Naive thymus-derived CD8-positive, alpha-beta T cell (primary cell): Measurements from ENCODE around the gene MYBPHL. TPM values are rescaled to one million over a fixed set of nuclear protein-coding genes. Genes with fewer than 3 reads are reported as not detected.

Experiments used
- ATAC-seq, 2 donors: fragments of 150-1000 bp; cut with Tn5 transposase in 1 of 2; sonication (Bioruptor Pico), chemical (Tn5 transposase) in 1 of 2; 1 replicate in 1 of 2; 2 replicates in 1 of 2; pipeline ENCODE4 v1.10.0; 2021; ENCODE audit warnings: mild to moderate bottlenecking in 2 of 2, moderate library complexity in 2 of 2
- POLR2A ChIA-PET: fragments of 350-600 bp; sonication (Branson Sonifier 250); formaldehyde crosslinking; loops from one replicate; lab custom pipeline; 2021; ENCODE audit warnings: antibody characterized with exemption; lab: Charles Lee
- DNase-seq, 10 donors: peaks; one replicate each; pipeline versions ENCODE4 v3.0.0 to v3.0.0-alpha.2; 2020 to 2022
- H3K27ac Mint-ChIP-seq, 10 donors: one replicate each; pipeline ENCODE4 v1.8.0; 2020 to 2022; ENCODE audit warnings: mild to moderate bottlenecking in 10 of 10, mixed read lengths in 10 of 10, moderate library complexity in 4 of 10, inconsistent platforms in 1 of 10
- H3K27me3 Mint-ChIP-seq, 5 donors: one replicate each; pipeline ENCODE4 v1.8.0; 2021 to 2022; ENCODE audit warnings: mixed read lengths in 5 of 5
- H3K36me3 Mint-ChIP-seq, 3 donors: one replicate each; pipeline ENCODE4 v1.8.0; 2020 to 2022; ENCODE audit warnings: mixed read lengths in 3 of 3, mild to moderate bottlenecking in 2 of 3, inconsistent platforms in 1 of 3
- H3K4me1 Mint-ChIP-seq, 4 donors: one replicate each; pipeline ENCODE4 v1.8.0; 2021 to 2022; ENCODE audit warnings: mixed read lengths in 4 of 4
- H3K4me3 Mint-ChIP-seq, 10 donors: one replicate each; pipeline ENCODE4 v1.8.0; 2020 to 2022; ENCODE audit warnings: mild to moderate bottlenecking in 10 of 10, mixed read lengths in 10 of 10, moderate library complexity in 6 of 10, inconsistent platforms in 1 of 10
- H3K9me3 Mint-ChIP-seq, 9 donors: one replicate each; pipeline ENCODE4 v1.8.0; 2020 to 2022; ENCODE audit warnings: mixed read lengths in 9 of 9, mild to moderate bottlenecking in 3 of 9, inconsistent platforms in 1 of 9, moderate library complexity in 1 of 9
- polyA plus RNA-seq, 3 donors: library from polyadenylated mRNA; unstranded; fragments of 300-500 nt; fragmentation: Illumina TruSeq; gene quantifications; one replicate each; pipeline ENCODE4 v1.2.3, GENCODE V29; 2021
- total RNA-seq, 8 experiments: library from RNA in 2 of 8; stranded (reverse) in 2 of 8; gene quantifications; one replicate each; pipeline ENCODE4 v1.2.3 and lab custom pipeline; 2021 to 2026

MYBPHL gene
- total and polyA plus RNA-seq, 5 experiments from 2014 or later = not detected

DNA sequence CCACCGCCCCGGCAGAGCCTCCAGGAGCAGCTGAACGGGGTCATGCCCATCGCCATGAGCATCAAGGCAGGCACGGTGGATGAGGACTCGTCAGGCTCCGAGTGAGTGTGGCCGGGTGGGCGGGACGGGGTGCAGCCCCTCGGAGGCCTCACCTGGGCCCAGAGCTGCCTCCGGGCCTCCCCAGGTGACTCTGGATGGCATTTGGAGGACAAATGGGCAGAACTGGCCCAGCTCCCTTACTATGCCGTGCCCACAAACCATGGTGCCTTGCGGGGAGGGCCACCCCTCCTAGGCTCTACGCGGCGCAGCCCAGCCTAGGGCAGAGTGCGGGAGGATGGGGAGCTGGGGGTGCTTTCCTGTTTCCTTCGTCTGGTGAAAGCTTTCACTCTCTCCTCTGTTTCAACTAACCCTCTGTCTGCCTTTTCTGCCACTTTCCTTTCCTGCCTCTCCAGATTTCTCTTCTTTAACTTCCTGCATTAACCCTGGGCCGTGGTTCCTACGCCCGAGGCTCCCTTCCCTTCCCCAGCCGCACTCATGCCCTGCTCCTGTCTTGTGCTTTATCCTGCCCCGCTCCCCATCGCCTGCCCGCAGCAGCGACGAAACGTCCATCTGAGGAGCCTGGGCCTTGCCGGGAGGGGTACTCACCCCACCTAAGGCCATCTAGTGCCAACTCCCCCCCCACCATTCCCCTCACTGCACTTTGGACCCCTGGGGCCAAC is 33.1 kb downstream of the MYBPHL start:
- Mint-ChIP-seq H3K4me3 (peak overlapping the region in 4 of 10 donors; percentile 1 to 47 (median 16)), H3K27ac (peak overlapping the region in 3 of 10 donors; percentile 50 to 85 (median 83)), H3K36me3 (peaks cover 0 to 9% (median 0%) of the 10 kb centered on the region in 3 donors), H3K4me1 (peaks cover 3 to 14% (median 5%) of the 10 kb centered on the region in 4 donors), H3K9me3 (no peaks in the 10 kb centered on the region), H3K27me3 (no peaks in the 10 kb centered on the region)
- POLR2A ChIA-PET = no interaction called here
- no peak for ATAC-seq
- peak in 1 of 10 donors; percentile 26 for DNase-seq

DNA sequence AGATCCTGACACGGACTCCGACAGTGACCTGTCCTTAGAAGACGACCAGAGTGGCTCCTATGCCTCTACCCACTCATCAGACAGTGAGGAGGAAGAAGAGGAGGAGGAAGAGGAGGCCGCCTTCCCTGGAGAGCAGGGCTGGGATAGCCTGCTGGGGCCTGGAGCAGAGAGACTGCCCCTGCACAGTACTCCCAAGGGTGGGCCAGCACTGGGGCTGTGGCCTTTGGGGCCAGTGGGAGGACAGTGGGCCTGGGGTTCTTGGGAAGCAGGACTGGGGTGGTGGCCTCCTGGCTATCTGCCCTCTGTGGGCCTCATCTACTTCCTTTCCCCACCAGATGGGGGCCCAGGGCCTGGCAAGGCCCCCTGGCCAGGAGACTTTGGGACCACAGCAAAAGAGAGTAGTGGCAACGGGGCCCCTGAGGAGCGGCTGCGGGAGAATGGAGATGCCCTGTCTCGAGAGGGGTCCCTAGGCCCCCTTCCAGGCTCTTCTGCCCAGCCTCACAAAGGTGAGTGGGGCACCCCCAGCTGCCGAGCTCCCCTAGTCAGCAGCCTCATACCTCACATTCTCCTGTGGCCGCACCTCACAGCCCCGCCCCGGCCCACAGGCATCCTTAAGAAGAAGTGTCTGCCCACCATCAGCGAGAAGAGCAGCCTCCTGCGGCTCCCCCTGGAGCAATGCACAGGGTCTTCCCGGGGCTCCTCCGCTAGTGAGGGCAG is 33.8 kb downstream of the MYBPHL start:
- no peak overlapping the region for H3K4me3 Mint-ChIP-seq
- ATAC-seq (no peak), DNase-seq (peak in 1 of 10 donors; percentile 53)
- peaks cover 0 to 12% (median 0%) of the 10 kb centered on the region in 3 donors for H3K36me3 Mint-ChIP-seq
- H3K27ac Mint-ChIP-seq = no peak overlapping the region
- H3K4me1 Mint-ChIP-seq = peaks cover 4 to 14% (median 5%) of the 10 kb centered on the region in 4 donors
- H3K27me3 Mint-ChIP-seq = no peaks in the 10 kb centered on the region
- POLR2A ChIA-PET = no interaction called here
- H3K9me3 Mint-ChIP-seq = no peaks in the 10 kb centered on the region

DNA sequence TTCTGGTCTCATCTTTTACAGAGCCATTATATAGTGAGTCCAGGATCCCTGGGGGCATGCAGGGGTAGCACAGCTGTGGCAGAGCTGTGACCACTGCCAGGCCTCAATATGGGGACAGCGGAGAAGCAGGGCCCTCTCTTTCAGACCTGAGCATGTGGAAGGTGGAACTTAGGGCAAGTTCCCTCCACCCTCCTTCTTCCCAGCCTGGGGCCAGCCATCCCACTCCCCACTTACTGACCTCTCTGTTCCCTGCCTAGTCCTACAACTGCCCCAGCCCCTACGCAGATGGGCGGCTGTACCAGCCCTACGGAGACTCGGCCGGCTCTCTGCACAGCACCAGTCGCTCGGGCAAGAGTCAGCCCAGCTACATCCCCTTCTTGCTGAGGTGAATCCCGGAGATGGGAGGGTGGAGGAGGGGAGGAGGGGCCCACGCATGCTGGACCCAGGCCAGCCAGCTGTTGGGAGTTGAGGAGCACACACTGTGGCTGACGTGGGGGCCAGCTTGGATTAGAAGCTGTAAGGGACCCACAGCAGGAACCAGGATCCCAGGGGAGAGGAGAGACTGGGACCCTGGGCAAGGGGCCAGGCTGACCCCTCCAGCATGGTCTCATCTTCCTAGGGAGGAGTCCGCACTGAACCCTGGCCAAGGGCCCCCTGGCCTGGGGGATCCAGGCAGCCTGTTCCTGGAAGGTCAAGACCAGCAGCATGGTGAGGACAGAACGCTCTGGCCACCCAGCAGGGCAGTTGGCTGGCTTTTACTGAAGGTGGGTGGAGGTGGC is 34.6 kb downstream of the MYBPHL start:
- Mint-ChIP-seq H3K27me3 (no peaks in the 10 kb centered on the region), H3K9me3 (no peaks in the 10 kb centered on the region), H3K4me1 (peaks cover 2 to 12% (median 4%) of the 10 kb centered on the region in 4 donors), H3K4me3 (no peak overlapping the region), H3K36me3 (peaks cover 0 to 12% (median 0%) of the 10 kb centered on the region in 3 donors), H3K27ac (peak overlapping the region in 1 of 10 donors; percentile 76)
- DNase-seq = peak in 1 of 10 donors; percentile 36
- no peak for ATAC-seq
- POLR2A ChIA-PET = no interaction called here

GRCh38 chr1:109271458-109271857 is 35.4 kb downstream of the MYBPHL start:
- Mint-ChIP-seq H3K27ac (no peak overlapping the region), H3K4me3 (no peak overlapping the region), H3K27me3 (no peaks in the 10 kb centered on the region), H3K36me3 (peaks cover 0 to 12% (median 0%) of the 10 kb centered on the region in 3 donors), H3K9me3 (no peaks in the 10 kb centered on the region), H3K4me1 (peaks cover 0 to 10% (median 2%) of the 10 kb centered on the region in 4 donors)
- ATAC-seq (no peak), DNase-seq (peak in 1 of 10 donors; percentile 41)
- POLR2A ChIA-PET = interaction anchor here (1.1 kb wide), 1 partner anchor 25 kb away, joined by 4 read pairs; no protein-coding TSS in a partner anchor

- no peak overlapping the region for H3K27ac Mint-ChIP-seq
- DNase-seq = peak in 1 of 10 donors; percentile 36
- no peak overlapping the region for H3K4me3 Mint-ChIP-seq
- POLR2A ChIA-PET = interaction anchor here (1.1 kb wide), 1 partner anchor 25 kb away, joined by 4 read pairs; no protein-coding TSS in a partner anchor
- H3K9me3 Mint-ChIP-seq = no peaks in the 10 kb centered on the region
- H3K36me3 Mint-ChIP-seq = peaks cover 0 to 12% (median 0%) of the 10 kb centered on the region in 3 donors
- no peaks in the 10 kb centered on the region for H3K27me3 Mint-ChIP-seq
- H3K4me1 Mint-ChIP-seq = peaks cover 0 to 10% (median 2%) of the 10 kb centered on the region in 4 donors
- no peak for ATAC-seq
Measured at GRCh38 chr1:109270623-109271317, 36.0 kb downstream of the MYBPHL start.

DNA sequence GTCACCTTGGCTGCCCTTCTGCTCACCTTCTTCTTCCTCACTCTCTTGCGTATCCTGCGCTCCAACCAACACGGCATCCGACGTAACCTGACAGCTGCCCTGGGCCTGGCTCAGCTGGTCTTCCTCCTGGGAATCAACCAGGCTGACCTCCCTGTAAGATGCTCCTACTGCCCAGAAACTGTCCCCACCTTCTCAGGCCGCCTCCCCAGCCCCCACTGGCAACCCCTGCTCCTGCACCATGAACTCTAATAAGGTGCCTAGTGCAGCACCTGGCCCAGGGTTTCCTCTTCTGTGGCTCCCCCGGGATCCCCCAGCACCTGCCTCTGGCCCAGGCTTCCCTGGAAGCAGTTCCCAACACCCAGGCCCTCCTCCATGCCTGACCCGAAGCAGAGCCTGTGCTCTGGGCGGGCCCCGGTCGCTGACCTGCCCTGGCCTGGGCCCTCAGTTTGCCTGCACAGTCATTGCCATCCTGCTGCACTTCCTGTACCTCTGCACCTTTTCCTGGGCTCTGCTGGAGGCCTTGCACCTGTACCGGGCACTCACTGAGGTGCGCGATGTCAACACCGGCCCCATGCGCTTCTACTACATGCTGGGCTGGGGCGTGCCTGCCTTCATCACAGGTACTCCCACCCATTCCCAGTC is 36.7 kb downstream of the MYBPHL start:
- Mint-ChIP-seq H3K27me3 (no peaks in the 10 kb centered on the region), H3K27ac (peak overlapping the region in 1 of 10 donors; percentile 52), H3K4me3 (no peak overlapping the region), H3K4me1 (peaks cover 0 to 10% (median 2%) of the 10 kb centered on the region in 4 donors), H3K36me3 (peaks cover 0 to 12% (median 0%) of the 10 kb centered on the region in 3 donors), H3K9me3 (no peaks in the 10 kb centered on the region)
- ATAC-seq (no peak), DNase-seq (peak in 1 of 10 donors; percentile 55)
- POLR2A ChIA-PET = no interaction called here

DNA sequence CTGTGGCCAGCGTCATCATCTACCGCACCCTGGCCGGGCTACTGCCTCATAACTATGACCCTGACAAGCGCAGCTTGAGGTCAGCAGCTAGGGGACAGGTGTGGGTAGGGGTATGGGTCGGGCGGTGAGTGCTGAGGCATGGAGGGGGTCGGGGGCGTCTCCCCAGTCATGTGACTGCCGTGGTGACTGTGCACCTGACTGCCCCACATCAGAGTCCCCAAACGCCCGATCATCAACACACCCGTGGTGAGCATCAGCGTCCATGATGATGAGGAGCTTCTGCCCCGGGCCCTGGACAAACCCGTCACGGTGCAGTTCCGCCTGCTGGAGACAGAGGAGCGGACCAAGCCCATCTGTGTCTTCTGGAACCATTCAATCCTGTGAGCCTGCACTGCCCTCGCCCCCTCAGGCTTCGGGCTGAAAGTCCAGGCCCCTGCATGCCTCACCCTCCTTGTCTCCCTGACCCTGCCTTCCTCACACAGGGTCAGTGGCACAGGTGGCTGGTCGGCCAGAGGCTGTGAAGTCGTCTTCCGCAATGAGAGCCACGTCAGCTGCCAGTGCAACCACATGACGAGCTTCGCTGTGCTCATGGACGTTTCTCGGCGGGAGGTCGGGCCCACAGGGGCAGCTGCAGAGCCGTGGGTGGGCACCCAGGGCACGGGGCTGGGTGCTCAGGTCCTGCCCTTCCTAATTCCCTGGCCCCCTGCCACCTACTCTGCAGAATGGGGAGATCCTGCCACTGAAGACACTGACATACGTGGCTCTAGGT is 37.4 kb downstream of the MYBPHL start:
- peaks cover 0 to 12% (median 0%) of the 10 kb centered on the region in 3 donors for H3K36me3 Mint-ChIP-seq
- no peak overlapping the region for H3K4me3 Mint-ChIP-seq
- H3K27me3 Mint-ChIP-seq = no peaks in the 10 kb centered on the region
- H3K27ac Mint-ChIP-seq = no peak overlapping the region
- POLR2A ChIA-PET = no interaction called here
- ATAC-seq (no peak), DNase-seq (peak in 1 of 10 donors; percentile 61)
- H3K4me1 Mint-ChIP-seq = peaks cover 0 to 6% (median 2%) of the 10 kb centered on the region in 4 donors
- no peaks in the 10 kb centered on the region for H3K9me3 Mint-ChIP-seq

DNA sequence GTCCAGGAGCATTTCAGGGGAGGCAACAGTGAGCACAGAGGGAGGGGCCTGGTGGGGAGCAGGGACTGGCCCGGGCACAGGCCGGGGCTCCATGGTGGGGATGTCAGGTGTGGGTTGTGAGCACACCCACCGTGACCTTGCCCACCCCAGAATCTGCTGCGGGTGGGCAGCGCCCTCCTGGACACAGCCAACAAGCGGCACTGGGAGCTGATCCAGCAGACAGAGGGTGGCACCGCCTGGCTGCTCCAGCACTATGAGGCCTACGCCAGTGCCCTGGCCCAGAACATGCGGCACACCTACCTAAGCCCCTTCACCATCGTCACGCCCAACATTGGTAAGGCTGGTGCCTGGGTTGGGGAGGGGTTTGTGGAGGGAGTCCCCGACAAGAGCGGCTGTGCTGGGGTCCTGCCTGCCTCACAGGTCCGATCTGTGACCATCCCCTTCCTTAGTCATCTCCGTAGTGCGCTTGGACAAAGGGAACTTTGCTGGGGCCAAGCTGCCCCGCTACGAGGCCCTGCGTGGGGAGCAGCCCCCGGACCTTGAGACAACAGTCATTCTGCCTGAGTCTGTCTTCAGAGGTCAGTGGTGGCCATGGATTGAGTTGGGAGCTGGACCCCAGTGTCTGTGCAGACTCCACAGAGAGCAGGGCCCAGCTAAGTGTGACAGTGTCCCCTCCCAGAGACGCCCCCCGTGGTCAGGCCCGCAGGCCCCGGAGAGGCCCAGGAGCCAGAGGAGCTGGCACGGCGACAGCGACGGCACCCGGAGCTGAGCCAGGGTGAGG is 38.2 kb downstream of the MYBPHL start:
- Mint-ChIP-seq H3K27ac (peak overlapping the region in 1 of 10 donors; percentile 28), H3K4me1 (peaks cover under 1 to 3% (median 2%) of the 10 kb centered on the region in 4 donors), H3K27me3 (no peaks in the 10 kb centered on the region), H3K36me3 (peaks cover 0 to 12% (median 0%) of the 10 kb centered on the region in 3 donors), H3K9me3 (no peaks in the 10 kb centered on the region), H3K4me3 (no peak overlapping the region)
- ATAC-seq = no peak
- POLR2A ChIA-PET = no interaction called here
- DNase-seq = peak in 1 of 10 donors; percentile 43

- H3K9me3 Mint-ChIP-seq = no peaks in the 10 kb centered on the region
- ATAC-seq (no peak), DNase-seq (peak in 1 of 10 donors; percentile 57)
- POLR2A ChIA-PET = no interaction called here
- H3K4me1 Mint-ChIP-seq = peaks cover 5 to 10% (median 6%) of the 10 kb centered on the region in 4 donors
- no peaks in the 10 kb centered on the region for H3K27me3 Mint-ChIP-seq
- no peak overlapping the region for H3K4me3 Mint-ChIP-seq
- peak overlapping the region in 2 of 10 donors; percentile 28 to 51 for H3K27ac Mint-ChIP-seq
- peaks cover 0 to 12% (median 0%) of the 10 kb centered on the region in 3 donors for H3K36me3 Mint-ChIP-seq
Measured at GRCh38 chr1:109267743-109268300, 39.0 kb downstream of the MYBPHL start.

GRCh38 chr1:109266965-109267364 is 39.8 kb downstream of the MYBPHL start:
- peak in 1 of 10 donors; percentile 55 for DNase-seq
- H3K27ac Mint-ChIP-seq = no peak overlapping the region
- peaks cover 0 to 12% (median 0%) of the 10 kb centered on the region in 3 donors for H3K36me3 Mint-ChIP-seq
- POLR2A ChIA-PET = no interaction called here
- peaks cover 5 to 10% (median 6%) of the 10 kb centered on the region in 4 donors for H3K4me1 Mint-ChIP-seq
- H3K27me3 Mint-ChIP-seq = no peaks in the 10 kb centered on the region
- H3K9me3 Mint-ChIP-seq = no peaks in the 10 kb centered on the region
- no peak overlapping the region for H3K4me3 Mint-ChIP-seq
- no peak for ATAC-seq
